RPMI7951 (cell line): ENCODE data around the gene LMTK3. TPM values are rescaled to one million over a fixed set of nuclear protein-coding genes. Genes with fewer than 3 reads are reported as not detected.
A peak's percentile ranks its signal among the peaks of the same experiment; 100 is the strongest.

ENCODE experiments used
- DNase-seq: peaks from one replicate; pipeline ENCODE4 v3.0.0-alpha.2; 2012; ENCODE audit warnings: low read depth
- total RNA-seq: library from RNA; depleted of rRNA; stranded (reverse); fragments of >200 nt; shearing (Covaris generic); gene quantifications from 2 replicates; pipeline ENCODE4 v1.2.3, GENCODE V29; 2014

LMTK3 gene
- total RNA-seq, 1 experiment from 2014 or later = not detected

DNA sequence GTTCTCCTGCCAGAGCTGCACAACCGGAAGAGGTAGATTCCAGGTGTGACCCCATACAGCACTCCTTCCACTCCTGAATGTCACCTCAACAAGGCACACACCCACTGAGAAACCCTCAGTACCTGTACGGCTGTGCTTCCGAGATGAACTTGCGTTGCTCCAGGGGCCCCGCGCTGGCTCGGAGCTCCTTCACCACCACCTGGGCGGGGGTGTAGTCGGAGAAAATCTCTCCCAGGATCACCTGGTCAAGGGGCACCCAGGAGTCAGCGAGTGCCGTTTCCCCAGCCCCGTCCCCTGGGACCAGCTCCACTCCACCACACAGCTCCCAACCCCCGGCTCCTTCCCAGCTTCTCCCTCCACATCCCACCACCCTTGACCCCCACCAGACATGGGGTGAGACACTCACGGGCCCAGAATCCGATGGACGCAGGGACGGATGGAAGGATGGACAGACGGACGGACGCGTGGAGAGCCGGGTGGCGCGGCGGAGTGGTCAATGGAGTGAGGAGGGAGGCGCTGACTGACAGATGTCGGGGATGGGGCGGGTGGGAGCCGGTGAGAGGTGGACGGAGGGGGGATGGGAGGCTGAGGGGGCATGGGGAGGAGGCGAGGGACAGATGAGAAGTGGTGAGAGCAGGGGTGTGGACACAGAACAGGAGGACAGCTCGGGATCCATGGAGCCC is 2.8 kb downstream of the LMTK3 start:
- DNase-seq = no peak

DNA sequence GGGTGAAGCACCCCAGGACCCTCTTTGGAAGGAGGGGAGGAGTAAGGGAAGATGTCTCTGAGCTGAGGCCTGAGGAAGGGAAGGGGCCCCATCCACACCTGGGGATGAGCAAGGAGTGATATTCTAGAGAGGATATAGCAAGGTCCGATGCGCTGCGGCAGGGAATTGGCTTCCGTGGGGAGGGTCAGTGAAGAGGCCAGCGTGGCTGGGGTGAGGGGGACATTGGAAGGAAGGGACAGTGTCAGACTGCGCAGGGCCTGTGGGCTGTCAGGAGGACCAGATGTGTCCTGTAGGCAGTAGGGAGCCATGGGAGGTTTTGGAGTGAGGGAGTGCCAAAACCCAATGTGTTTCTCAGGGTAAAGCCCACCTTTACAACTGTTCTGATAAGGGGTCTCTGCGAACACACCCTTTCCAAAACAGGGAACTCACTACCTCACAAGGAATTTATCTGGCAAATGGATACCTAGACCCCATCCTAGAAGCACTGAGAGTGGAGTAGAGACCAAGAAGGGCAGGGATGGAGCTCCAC is 3.7 kb downstream of the LMTK3 start:
- no peak for DNase-seq

DNA sequence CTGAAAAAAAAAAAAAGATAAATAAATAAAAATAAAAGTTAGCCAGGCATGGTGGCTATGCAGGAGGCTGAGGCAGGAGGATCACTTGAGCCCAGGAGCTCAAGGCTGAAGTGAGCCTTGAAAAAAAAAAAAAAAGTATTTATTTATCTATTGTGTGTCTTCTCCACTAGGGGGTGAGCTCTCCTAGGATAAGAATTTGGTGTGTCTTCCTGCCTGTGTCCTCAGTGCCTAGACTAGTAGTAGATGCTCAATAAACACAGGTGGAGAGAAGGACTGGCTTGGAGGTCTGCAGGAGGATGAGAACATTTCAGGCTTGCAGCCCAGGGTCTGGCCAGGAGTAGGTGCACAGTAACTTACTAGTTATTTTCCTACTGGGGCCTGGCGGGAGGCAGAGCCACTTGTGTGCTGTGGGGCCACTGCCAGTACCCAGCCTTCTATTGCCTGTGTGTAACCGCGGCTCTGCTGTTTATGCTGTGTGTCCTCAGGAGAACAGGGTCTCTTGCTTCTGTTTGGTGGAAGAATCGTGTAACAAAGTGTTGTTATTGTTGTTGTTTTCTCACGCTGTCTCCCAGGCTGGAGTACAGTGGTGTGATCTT is 5.4 kb downstream of the LMTK3 start:
- DNase-seq = peak; percentile 60

DNA sequence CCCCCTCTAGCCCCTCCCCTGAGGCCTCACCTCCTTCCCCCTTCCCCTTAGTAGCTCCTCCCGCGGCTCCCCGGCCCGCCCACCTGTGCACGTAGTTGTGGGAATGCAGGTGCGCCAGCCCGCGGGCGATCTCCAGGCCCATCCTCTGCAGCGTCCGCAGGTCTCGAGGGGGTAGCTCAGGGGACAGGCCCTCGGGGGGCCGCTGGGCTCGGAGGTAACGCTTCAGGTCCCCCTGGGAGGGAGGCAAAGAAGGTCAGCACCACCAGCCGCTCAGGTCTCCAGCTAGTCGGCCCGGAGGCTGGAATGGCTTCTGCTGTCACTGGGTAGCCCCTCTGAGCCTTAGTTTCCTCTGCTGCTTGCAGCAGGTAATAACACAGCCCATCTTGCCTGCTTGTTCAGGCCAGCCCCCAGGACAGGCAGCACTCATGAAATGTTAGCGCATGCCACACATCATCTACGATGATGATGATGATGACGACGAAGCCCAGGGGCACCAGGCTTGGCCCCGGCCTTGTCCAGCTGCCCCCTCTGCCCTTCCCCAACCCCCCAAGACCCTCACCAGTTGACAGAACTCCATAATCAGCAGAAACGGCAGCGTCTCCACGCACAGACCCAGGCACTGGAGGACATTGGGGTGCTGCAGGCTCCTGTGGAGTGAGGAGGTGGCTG is 9.2 kb downstream of the LMTK3 start:
- DNase-seq = no peak

DNA sequence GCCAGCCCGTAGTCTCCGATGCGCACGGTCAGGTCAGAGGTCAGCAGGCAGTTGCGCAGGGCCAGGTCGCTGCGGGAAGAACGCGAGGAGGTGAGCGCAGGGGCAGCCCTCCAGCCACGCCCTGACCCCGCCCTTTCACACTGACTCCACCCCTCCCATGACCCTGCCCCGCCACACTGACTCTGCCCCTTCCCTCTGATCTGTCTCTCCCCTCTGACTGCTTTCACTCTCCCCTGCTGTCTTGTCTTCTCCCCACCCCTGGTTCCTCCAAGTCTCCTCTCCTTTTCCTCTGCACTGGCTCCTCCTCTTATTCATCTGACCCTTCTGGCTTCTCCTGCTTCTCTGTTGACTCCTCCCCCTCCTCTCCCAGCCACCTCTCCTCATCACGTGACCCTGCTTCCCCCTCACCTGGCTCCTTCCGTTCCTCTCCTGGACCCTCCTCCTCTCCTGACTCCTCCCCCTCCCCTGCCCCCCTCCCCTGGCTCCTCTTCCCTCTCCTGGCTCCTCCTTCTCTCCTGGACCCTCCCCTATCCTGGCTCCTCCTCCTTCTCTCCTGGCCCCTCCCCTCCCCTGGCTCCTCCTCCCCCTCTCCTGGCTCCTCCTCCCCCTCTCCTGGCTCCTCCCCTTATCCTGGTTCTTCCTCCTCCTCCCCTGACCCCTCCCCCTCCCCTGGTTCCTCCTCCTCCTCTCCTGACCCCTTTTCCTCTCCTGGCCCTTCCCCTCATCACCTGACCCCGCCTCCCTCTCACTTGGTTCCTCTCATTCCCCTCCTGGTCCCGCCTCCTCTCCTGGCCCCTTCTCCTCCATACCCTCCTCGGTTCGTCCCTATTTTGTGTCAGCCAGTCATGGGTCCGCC is 9.9 kb downstream of the LMTK3 start:
- no peak for DNase-seq

DNA sequence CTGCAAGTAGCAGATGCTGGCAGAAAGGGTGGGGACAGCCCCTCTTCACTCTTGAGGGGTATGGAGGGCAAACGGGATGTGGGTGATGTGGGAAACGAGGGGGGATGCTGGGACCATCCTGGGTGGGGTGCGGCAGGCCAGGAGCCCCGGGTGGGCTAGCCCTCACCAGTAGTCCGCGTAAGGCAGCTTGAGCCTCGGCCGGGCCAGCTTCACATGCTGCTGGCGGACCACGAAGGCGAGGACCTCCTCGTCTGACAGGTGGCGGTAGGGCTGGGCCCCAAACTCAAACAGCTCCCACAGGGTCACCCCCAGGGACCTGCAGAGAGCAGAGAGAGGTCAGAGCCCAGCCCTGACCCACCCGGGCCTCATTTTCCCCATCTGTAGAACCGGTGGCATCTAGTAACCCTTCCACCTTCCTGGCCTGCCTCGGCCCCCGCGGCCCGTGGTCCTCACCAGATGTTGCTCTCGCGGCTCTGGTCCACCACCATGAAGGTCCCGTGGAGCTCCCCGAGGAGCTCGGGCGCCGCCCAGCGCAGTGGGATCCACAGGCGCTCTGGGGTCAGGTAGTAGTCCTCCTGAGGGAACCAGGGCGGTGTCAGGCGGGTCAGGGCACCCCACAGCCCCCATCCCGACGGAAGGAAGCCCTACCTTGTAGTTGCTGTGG is 10.7 kb downstream of the LMTK3 start:
- no peak for DNase-seq

GRCh38 chr19:48499316-48500090 is 12.1 kb downstream of the LMTK3 start:
- no peak for DNase-seq

GRCh38 chr19:48498595-48499311 is 12.9 kb downstream of the LMTK3 start:
- DNase-seq = no peak

GRCh38 chr19:48497728-48498594 is 13.7 kb downstream of the LMTK3 start:
- DNase-seq = no peak

- DNase-seq = no peak
Observed at GRCh38 chr19:48496959-48497727, 14.5 kb downstream of the LMTK3 start.

DNA sequence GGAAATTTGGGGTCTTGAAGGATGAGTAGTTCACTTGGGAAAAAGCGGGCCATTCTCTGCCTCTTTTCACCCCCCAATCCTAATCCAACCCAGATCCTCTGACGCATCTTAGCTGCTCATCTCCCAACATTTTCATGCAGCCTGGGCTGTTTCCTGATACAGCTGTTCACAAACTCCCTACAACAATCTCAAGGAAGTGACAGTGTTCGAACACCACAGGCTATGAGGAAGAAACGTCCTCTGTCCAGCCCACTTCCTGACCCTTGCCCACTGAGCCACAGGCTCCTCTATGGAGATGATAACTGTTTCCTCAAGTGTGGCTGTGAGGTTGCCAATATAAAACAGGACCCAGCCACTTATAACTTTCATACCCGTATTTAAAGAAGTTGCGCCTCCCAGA is 16.2 kb downstream of the LMTK3 start:
- no peak for DNase-seq

- no peak for DNase-seq
Observed at GRCh38 chr19:48493718-48494401, 17.8 kb downstream of the LMTK3 start.

- DNase-seq = peak; percentile 96
Observed at GRCh38 chr19:48492925-48493717, 18.5 kb downstream of the LMTK3 start.

- DNase-seq = no peak
Observed at GRCh38 chr19:48491793-48492123, 19.9 kb downstream of the LMTK3 start.

GRCh38 chr19:48490981-48491792 is 20.4 kb downstream of the LMTK3 start:
- DNase-seq = no peak

- DNase-seq = peak; percentile 58
Observed at GRCh38 chr19:48489608-48490216, 21.9 kb downstream of the LMTK3 start.
